Nephron (organoid): ENCODE data around the gene EBF4.

Experiments
- H3K27ac Mint-ChIP-seq, 3 experiments: 2 replicates each; pipeline ENCODE4 v1.8.0; 2020; ENCODE audit warnings: mixed read lengths in 3 of 3, mild to moderate bottlenecking in 2 of 3, moderate library complexity in 1 of 3
- H3K27me3 Mint-ChIP-seq: 2 replicates; pipeline ENCODE4 v1.8.0; 2021; ENCODE audit warnings: low read depth, mild to moderate bottlenecking, moderate library complexity, mixed read lengths
- H3K36me3 Mint-ChIP-seq: 2 replicates; pipeline ENCODE4 v1.8.0; 2020; ENCODE audit warnings: low read depth, mixed read lengths
- H3K4me1 Mint-ChIP-seq: 2 replicates; pipeline ENCODE4 v1.8.0; 2020; ENCODE audit warnings: mixed read lengths
- H3K4me3 Mint-ChIP-seq, 3 experiments: 2 replicates each; pipeline ENCODE4 v1.8.0; 2020; ENCODE audit warnings: mild to moderate bottlenecking in 3 of 3, mixed read lengths in 3 of 3, moderate library complexity in 2 of 3
- H3K9me3 Mint-ChIP-seq: 2 replicates; pipeline ENCODE4 v1.8.0; 2020; ENCODE audit warnings: mixed read lengths
- TF ChIP-seq, protein P1 (sequence below), 3 experiments: fragments of 200-600 bp; sonication (generic); IDR thresholded peaks; one replicate each; pipeline ENCODE4 v1.5.0; 2021; ENCODE audit warnings: antibody characterized with exemption in 3 of 3; ENCODE audit not compliant: unreplicated experiment in 3 of 3

Gene EBF4

DNA sequence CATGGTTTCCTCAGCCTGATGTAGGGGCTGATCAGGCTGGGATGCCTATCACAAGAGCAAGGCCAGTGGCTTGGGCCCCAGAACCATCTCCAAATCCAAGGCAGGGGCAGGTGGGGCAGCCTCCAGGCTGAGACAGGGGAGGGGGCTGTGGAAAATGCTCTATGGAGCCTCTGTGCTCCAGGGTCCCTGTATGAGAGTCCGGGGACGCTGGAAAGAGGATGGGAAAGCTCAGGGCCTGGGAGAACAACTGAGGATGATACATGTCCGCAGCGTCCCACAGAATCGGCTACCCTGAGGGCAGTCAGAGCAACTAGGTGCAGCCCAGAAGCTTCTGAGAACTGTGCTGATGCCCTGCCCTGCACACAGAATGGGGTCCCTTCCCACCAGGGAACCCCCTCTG, 64.4 kb downstream of the EBF4 start:
- no peaks in the 10 kb centered on the region for H3K9me3 Mint-ChIP-seq
- H3K27me3 Mint-ChIP-seq = peaks cover 37% of the 10 kb centered on the region
- no peaks in the 10 kb centered on the region for H3K36me3 Mint-ChIP-seq
- H3K4me3 Mint-ChIP-seq = no peak overlapping the region
- TF ChIP-seq, protein P1, sequence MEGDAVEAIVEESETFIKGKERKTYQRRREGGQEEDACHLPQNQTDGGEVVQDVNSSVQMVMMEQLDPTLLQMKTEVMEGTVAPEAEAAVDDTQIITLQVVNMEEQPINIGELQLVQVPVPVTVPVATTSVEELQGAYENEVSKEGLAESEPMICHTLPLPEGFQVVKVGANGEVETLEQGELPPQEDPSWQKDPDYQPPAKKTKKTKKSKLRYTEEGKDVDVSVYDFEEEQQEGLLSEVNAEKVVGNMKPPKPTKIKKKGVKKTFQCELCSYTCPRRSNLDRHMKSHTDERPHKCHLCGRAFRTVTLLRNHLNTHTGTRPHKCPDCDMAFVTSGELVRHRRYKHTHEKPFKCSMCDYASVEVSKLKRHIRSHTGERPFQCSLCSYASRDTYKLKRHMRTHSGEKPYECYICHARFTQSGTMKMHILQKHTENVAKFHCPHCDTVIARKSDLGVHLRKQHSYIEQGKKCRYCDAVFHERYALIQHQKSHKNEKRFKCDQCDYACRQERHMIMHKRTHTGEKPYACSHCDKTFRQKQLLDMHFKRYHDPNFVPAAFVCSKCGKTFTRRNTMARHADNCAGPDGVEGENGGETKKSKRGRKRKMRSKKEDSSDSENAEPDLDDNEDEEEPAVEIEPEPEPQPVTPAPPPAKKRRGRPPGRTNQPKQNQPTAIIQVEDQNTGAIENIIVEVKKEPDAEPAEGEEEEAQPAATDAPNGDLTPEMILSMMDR (IDR thresholded peaks at IDR 0.05; ENCODE audit: unreplicated experiment in 3 of 3) = no peak
- H3K27ac Mint-ChIP-seq = no peak overlapping the region
- peaks cover 23% of the 10 kb centered on the region for H3K4me1 Mint-ChIP-seq

DNA sequence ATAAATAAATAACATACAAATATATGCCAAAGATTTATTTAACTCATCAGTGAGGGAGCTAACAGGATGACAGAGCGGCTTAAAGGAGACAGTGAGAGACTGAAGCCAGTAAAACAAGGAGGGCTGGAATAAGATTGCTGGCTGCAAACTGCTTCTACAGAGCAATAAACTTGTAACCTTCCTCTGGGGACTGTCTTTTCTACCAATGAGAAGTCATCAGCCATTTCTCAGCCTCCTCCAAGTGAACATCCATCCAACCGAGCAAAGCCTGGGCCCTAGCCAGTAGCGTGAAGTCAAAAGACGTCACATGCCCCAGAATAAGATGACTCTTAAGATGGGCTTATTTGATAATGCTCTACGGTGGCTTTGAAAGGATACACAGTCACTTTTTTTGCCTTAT, 65.4 kb downstream of the EBF4 start:
- Mint-ChIP-seq H3K4me3 (no peak overlapping the region), H3K27ac (no peak overlapping the region), H3K9me3 (no peaks in the 10 kb centered on the region), H3K36me3 (no peaks in the 10 kb centered on the region), H3K27me3 (peaks cover 39% of the 10 kb centered on the region), H3K4me1 (peaks cover 29% of the 10 kb centered on the region)
- TF ChIP-seq, protein P1 (IDR thresholded peaks at IDR 0.05; ENCODE audit: unreplicated experiment in 3 of 3) = no peak

- TF ChIP-seq, protein P1 (IDR thresholded peaks at IDR 0.05; ENCODE audit: unreplicated experiment in 3 of 3) = no peak
- Mint-ChIP-seq H3K9me3 (no peaks in the 10 kb centered on the region), H3K4me1 (peaks cover 18% of the 10 kb centered on the region), H3K4me3 (no peak overlapping the region), H3K27ac (no peak overlapping the region), H3K27me3 (peaks cover 37% of the 10 kb centered on the region), H3K36me3 (no peaks in the 10 kb centered on the region)
Observed at GRCh38 chr20:2759143-2759542, 66.6 kb downstream of the EBF4 start.

DNA sequence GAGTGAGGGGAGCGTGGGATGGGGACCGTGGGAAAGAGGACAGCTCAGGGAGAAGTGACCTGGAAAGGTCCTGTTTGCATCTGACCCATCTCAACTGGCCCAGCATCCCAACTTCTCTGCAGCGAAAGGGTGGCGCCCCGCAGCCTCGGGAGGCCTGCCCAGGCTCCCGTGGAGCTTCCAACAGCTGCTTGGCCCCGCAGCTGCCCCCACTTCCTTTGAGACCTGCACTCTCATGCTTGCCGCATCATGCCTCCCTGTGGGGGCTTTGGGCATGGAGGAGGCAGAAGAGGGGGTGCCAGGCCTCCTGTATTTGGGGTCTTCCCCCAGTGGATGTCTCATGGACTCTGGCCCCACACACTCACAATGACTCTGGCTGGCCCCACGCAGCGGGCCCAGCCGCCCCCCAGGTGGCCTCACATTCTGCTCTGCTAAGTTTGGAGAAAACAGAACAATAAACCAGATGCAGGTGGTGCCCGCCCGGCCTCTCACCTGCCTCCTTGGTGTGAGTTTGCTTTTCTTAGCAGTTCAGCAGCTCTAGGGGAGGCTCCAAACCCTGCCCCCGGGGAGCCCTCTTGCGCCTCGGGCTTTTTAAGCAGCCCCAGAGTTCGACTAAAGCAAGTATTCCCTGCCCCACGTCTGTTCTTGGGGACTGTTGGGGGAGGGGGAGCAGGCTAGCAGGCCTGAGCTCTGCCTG, 67.2 kb downstream of the EBF4 start:
- H3K9me3 Mint-ChIP-seq = no peaks in the 10 kb centered on the region
- H3K27ac Mint-ChIP-seq = no peak overlapping the region
- H3K4me3 Mint-ChIP-seq = no peak overlapping the region
- H3K4me1 Mint-ChIP-seq = peaks cover 12% of the 10 kb centered on the region
- TF ChIP-seq, protein P1 (IDR thresholded peaks at IDR 0.05; ENCODE audit: unreplicated experiment in 3 of 3) = no peak
- H3K36me3 Mint-ChIP-seq = no peaks in the 10 kb centered on the region
- H3K27me3 Mint-ChIP-seq = peaks cover 33% of the 10 kb centered on the region

GRCh38 chr20:2760297-2760951, 67.8 kb downstream of the EBF4 start:
- Mint-ChIP-seq H3K27ac (no peak overlapping the region), H3K4me3 (no peak overlapping the region), H3K4me1 (peaks cover 12% of the 10 kb centered on the region), H3K27me3 (peaks cover 28% of the 10 kb centered on the region), H3K36me3 (no peaks in the 10 kb centered on the region), H3K9me3 (no peaks in the 10 kb centered on the region)
- TF ChIP-seq, protein P1 (IDR thresholded peaks at IDR 0.05; ENCODE audit: unreplicated experiment in 3 of 3) = no peak

GRCh38 chr20:2760952-2761305, 68.3 kb downstream of the EBF4 start:
- no peaks in the 10 kb centered on the region for H3K36me3 Mint-ChIP-seq
- no peaks in the 10 kb centered on the region for H3K9me3 Mint-ChIP-seq
- no peak overlapping the region for H3K4me3 Mint-ChIP-seq
- H3K27me3 Mint-ChIP-seq = peaks cover 26% of the 10 kb centered on the region
- H3K27ac Mint-ChIP-seq = no peak overlapping the region
- H3K4me1 Mint-ChIP-seq = peaks cover 12% of the 10 kb centered on the region
- TF ChIP-seq, protein P1 (IDR thresholded peaks at IDR 0.05; ENCODE audit: unreplicated experiment in 3 of 3) = no peak
